Loucy (cell line): Measurements from ENCODE around the gene CDH13.

Source experiments
- CTCF ChIP-seq: fragments of 200-600 bp; sonication (generic); conservative IDR thresholded peaks from 2 replicates; pipeline ENCODE4 v1.5.1; 2014; ENCODE audit warnings: mild to moderate bottlenecking, antibody characterized with exemption, low read length
- EZH2phosphoT487 ChIP-seq: fragments of 200-600 bp; IDR thresholded peaks from 2 replicates; pipeline ENCODE4 v1.6.1; 2018; ENCODE audit warnings: antibody characterized with exemption, mild to moderate bottlenecking, moderate library complexity, borderline replicate concordance

- TF ChIP-seq CTCF (no peak), EZH2phosphoT487 (no peak)
Observed at GRCh38 chr16:82651921-82652601, 25.3 kb downstream of the CDH13 start.
